HG03175 (cell line): ENCODE results near the gene ADD3.
"Not testable (repeated sequence)": the region's sequence is repeated elsewhere in the genome, so short reads cannot be mapped to it uniquely, and the experiment has no call there.

Experiments
- ATAC-seq: cut with Tn5 transposase; IDR thresholded peaks from one replicate; pipeline ENCODE4 v1.9.1; 2021; ENCODE audit warnings: mild to moderate bottlenecking, moderate library complexity; ENCODE audit not compliant: unreplicated experiment

Gene ADD3

DNA sequence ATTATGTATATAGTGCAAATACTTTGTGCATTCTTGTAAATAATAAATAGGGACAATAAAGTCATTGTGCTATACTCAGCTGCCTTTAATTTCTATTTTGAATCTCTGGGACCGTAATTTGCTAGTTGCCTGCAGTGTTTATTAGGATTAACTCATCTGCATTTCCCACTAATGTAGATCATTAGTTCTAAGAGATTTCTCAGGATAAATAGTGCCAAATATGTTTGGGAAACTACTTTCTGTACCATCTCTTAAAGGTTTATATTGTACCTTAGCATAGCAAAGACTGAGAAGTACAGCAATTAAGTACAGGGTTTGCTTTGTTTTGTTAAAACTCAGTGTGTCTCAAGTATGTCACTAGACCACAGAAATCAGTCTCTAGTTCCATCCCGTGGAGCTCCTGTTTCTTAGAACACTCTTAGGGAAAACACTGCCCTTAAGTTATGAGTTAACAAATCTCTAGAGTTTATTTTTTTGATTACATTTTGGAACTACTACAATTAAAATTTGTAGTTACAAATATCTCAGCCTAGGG lies 26.0 kb downstream of the ADD3 start:
- ATAC-seq = no peak

DNA sequence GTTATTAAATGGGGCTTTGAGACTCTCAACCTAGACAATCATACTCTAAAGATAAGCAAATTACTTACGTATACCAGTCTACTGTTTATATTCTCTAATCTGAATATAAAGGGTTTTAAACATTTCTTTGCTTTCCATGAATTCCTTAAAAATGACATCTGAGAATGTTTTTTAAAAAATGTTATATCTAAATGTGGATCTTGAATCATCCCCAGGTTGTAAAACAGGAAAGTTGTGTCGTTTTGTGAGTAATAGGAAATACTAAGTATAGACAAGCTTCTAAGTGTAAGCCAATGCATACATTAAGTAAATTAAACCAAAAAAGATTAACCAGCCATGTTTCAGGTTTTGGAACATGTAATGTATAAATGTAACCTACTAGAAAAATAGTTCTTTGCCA lies 26.8 kb downstream of the ADD3 start:
- ATAC-seq = no peak

DNA sequence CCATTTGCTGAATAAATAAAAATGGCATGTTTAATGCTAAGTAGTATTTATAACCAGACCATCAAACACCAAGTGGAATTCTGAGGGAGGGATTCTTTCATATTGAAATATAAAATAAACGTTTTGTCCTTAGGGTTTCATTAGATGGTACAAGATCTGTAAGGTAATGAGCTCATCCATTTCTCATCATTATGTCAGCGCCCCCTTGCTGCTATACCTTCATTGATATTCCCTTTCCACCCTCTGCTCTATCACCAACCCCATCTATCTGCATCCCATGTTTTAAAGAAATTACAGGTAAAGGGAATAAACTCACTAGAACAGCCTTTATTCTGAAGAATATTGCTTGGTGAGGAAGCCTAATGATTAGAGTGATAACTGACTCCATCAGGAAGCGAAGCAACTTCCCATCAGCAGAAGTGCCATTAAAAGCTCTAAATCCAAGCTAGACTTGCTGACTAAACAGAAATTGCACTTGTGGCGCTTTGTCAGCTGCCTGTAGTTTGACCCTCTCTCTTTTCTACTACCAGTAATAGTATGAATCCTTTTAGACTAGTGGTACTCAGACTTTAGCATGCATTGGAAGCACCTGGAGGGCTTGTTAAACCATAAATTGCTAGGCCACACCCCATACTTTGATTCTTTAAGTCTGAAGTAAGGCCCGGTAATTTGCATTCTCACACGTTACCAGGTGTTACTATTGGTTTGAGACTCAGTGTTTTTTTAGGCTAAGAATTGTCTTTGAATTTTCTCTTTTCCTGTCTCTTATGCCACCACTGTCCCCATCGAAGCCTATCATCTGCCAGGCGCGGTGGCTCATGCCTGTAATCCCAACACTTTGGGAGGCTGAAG lies 27.5 kb downstream of the ADD3 start:
- ATAC-seq = peak; percentile 53

DNA sequence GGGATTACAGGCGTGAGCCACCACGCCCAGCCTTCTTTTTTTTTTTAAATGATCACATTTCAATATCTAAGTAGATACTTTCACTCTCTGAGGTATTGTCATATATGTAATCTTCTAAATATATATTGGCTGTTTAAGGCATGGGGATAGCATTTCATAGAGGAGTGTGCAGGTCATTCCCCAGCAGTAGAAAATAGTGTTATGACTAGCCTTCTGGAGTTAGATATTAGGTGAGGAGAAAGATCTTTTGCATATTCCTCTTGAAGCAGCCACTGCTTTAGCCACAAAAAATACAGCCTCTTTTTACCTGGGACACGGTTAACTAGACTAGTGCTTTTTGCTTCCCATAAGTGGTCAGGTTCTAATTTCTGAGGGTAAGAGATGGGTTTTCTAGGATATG lies 28.9 kb downstream of the ADD3 start:
- ATAC-seq = peak; percentile 79

DNA sequence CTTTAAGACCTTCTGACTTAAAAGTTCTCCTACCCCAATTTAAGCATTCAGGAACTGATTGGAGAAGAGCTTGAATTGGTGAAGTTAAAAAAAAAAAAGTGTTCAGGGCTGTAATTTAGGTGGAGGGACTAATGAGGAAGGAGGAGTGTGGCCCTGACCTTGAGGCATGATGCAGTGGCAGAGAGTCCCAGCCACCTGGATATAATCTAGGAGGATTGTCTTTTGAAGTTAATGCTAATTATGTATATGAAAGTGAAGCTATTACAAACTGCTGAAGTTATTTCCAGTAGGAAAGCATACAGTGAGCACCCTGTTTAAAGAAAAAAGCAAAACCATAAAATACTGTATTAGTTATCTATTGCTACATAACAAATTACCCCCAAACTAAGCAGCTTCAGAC lies 31.5 kb downstream of the ADD3 start:
- no peak for ATAC-seq

DNA sequence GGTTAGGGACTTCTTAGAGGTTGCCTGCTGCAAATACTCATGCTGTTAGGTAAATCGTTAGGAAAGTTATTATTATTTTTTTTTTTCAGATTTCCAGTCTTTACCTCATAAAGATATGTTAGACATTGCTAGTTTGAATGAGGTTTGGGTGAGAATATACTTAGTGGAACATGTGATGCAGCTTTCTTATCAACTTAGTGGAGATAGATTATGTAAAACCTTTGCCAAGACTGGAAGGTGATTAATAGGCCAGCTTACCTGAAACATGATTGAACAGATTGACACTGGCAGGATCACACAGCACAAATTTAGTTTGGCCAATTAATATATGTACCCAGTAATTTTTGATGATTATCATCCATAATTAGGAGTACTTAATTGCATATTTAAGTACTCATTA lies 32.3 kb downstream of the ADD3 start:
- no peak for ATAC-seq

DNA sequence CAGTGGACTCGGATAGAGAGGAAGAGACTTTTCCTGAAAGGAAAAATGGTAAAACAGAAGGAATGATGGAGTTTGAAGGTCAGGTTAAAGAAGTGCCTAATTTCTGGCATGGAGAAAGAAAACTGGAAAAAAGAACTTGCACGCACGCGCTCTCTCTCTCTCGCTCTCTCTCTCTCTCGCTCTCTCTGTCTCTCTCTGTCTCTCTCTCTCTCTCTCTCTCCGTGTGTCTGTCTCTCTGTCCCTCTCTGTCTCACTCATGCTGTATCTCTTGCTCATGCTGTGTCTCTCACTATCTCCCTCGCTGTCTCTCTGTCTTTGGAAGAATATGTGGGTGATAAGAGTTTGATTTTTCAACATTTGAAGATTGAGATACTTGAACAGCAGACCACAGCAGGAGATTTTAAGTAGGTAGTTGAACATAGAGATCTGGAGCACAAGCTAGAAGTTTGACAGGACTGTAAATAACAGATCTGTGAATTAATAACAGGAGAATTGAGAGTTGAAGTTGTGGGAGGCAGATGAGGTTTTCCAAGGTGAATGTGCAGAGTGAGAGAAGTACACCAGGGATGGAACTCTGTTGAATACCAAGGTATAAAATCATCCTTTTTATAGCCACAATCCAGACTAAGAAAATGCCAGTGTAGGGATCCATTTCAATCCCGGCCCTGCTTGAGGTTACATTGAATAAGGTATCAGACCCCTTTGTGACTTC lies 33.1 kb downstream of the ADD3 start:
- no peak for ATAC-seq

DNA sequence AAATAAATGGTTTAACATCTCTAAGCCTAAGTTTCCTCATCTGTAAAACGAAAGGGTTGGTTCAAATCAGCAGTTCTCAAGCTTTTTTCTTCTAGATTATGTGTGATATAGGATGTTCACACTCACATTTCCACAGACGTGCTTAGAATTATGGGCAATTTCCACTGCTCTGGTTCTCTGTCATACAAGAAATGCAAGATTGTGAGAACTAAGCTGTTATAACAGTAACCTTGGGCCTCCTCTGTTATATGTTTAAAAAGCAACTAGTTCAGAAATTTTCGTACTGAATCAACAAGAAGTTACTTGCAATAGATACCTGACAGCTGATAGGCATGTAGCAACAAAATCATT lies 33.7 kb downstream of the ADD3 start:
- no peak for ATAC-seq

DNA sequence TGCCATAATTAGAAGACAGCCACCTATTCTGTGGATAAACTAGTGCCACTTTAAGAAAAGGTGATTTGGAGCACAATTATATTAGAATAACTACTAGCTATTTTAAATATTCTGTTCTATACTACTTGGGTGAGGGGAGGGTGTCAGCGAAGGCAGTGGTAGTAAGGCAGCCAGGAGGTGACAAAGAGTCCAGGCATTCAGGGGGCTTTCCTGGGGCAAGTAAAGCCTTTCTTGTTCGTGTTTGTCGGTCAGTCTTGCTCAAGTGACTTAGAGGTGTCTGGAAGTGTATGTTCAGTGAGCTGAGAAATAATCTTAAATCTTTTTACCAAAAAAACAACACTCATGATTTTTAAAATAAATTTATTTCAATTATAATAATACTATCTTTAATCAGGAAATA lies 34.4 kb downstream of the ADD3 start:
- ATAC-seq = no peak

DNA sequence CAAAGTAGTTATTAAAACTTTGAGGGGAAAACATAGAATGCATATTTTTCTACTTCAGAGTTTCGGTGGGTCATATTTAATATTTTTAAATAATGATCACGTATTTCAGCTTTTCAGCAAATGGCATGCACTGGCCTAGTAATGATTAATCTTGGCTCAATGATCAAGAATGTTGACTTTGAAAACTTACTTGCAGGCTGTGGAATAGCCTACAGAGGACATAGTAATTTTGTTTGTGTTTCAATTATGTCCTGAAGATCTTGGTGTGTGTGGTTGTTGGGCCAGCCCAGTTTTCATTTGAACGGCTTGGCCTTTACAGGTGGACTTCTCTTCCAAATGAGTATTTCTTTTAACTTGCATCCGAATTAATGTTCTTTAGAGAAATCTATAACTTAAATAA lies 35.1 kb downstream of the ADD3 start:
- ATAC-seq = no peak

DNA sequence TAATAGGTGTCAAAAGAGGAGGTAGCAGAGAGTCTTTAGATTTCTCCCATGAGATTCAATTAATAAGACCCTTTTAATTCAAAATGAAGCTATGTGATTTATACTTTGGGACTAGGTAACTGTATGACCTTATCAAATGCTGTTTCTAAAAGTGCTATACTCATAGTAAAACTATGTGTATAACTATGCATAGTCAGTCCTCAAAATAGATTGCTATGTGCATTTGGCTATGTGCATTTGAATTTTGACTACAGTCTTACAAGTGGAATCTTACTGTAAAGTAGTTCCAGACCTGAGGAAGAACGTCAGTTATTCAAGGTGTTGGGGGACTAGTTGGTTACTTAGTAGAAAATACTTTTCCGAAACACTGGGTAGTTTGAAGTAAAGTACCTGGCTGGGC lies 36.9 kb downstream of the ADD3 start:
- ATAC-seq = no peak

DNA sequence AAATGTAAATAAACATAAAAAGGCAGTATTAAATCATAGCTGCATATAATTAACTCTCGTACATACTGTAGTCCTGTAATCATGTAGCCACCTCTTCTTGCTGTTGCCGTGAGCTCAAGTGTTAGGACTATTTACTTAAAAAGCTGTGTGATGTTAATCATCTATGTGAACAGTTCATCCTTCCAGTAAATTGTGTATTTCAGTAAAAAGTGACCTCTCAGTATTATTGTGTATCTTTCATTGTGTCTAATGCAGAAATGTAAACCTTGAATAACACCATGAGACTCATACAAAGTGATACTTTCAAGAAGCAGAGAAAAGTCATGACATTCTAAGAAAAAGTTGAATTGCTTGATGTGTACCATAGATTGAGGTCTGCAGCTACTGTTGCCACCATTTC lies 38.0 kb downstream of the ADD3 start:
- ATAC-seq = no peak

DNA sequence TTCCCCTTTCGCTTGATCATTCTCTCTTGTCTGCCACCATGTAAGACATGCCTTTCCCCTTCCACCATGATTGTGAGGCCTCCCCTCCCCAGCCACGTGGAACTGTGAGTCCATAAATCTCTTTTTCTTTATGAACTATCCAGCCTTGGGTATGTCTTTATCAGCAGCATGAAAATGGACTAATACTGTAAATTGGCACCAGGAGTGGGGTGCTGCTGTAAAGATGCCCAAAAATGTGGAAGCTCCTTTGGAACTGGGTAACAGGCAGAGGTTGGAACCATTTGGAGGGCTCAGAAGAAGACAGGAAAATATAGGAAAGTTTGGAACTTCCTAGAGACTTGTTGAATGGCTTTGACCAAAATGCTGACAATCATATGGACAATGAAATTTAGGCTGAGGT lies 40.4 kb downstream of the ADD3 start:
- ATAC-seq = not testable (repeated sequence)

DNA sequence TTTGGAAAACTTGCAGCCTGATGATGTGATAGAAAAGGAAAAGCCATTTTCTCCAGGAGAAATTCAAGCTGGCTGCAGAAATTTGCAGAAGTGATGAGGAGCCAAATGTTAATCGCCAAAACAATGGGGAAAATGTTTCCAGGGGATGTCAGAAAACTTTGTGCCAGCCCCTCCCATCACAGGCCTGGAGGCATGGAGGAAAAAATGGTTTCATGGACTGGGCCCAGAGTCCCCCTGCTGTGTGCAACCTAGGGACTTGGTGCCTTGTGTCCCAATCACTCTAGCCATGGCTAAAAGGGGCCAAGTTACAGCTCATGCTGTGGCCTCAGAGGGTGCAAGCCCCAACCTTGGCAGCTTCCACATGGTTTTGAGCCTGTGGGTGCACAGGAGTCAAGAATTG lies 41.0 kb downstream of the ADD3 start:
- no peak for ATAC-seq

DNA sequence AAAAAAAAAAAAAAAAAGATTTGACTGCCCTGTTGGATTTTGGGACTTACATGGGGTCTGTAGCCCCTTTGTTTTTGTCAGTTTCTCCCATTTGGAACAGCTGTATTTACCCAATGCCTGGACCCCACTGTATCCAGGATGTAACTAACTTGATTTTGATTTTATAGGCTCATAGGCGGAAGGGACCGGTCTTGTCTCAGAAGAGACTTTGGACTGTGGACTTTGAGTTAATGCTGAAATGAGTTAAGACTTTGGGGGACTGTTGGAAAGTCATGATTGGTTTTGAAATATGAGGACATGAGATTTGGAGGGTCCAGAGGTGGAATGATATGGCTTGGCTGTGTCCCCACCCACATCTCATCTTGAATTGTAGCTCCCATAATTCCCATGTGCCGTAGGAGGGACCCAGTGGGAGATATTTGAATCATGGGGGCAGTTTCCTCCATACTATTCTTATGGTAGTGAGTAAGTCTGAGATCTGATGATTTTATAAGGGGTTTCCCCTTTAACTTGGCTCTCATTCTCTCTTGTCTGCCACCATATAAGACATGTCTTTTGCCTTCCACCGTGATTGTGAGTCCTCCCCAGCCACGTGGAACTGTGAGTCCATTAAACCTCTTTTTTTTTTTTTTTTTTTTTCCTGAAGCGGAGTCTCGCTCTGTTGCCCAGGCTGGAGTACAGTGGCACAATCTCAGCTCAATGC lies 42.3 kb downstream of the ADD3 start:
- not testable (repeated sequence) for ATAC-seq

DNA sequence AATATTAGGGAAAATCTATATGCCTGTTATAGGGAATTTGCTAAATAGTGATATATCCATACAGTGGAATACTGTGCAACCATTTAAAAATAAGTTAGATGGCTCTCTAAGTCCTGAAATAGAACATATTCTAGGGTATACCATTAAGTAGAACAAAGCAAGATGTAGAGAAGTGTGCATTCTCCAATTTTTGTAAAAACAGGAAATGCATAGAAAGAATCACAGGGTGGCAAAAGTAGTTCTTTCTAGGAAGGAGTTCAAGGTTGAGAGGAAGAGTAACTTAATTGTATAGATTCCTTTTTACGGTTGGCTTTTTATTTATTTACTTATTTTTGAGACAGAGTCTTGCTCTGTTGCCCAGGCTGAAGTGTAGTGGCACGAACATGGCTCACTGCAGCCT lies 43.7 kb downstream of the ADD3 start:
- no peak for ATAC-seq

DNA sequence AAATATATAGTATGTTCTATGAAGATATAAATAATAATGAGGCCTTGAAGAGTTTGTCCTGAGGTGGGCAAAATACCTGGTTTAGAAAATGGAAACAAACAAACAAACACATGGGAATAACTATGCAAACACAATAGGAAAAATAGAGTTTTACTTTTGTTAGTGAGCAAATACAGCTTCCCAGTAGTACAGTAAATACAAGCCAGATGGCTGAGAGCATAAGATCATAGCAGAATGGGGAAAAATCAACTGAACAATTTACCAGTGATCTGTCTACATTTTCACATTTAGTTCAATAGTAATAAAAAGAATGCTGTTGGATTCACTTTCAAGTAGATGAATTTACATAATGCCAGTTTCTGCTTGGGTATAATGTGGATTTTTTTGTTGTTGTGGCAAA lies 45.1 kb downstream of the ADD3 start:
- ATAC-seq = no peak

DNA sequence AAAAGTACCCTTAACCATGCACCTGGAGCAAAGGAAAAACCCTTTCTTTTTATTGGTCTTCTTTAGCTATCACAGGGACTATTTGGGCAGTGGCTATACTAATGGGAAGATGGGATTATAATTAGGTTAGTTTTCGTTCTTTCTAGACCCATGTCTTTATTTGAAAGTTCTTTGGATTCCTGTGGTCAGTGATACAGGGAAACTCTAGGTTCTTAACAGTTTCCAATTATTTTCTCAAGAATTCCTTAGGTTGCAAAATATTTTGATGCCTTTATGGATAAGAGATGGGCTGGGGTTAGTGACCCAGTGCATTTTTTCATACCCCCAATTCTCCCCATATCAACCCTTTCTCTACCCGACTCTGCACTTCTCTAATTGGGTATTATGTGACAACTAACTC lies 49.0 kb downstream of the ADD3 start:
- no peak for ATAC-seq

DNA sequence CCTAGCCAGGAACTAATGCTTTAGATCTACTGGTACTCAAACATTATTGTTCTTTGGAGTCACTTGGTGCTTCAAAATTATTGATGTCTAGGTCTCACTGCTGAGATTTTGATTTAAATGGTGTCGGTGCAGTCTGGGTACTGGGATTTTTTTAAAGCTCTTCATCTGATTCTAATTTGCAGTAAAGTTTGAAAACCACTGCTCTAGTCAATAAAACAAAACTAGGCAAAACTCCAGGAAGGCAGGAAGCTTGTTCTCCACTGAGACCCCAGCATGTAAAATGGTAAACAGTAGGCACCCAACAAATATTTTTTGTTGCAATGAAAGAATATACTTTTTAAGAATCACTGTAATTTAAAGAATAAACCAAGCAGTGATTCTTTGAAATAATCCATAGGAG lies 49.7 kb downstream of the ADD3 start:
- no peak for ATAC-seq

DNA sequence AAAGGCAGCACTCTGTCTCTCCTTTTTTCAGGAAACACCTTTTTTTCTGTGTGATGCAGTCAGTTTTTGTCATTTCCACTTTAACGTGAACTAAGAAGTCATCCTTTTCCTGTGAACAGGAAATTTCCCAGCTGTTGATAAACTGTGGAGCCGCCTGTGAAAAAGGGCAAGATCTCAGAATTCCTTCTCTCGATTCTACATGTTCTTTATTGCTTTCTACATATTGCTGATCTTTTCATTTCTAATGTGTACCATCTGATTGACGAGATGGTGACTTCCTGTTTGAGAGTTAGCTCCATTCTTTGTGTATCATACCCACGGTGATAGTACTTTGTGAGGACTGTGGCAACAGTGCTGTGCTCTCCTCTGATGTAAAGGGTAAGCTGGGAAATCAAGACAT lies 50.4 kb downstream of the ADD3 start:
- peak; percentile 64 for ATAC-seq

DNA sequence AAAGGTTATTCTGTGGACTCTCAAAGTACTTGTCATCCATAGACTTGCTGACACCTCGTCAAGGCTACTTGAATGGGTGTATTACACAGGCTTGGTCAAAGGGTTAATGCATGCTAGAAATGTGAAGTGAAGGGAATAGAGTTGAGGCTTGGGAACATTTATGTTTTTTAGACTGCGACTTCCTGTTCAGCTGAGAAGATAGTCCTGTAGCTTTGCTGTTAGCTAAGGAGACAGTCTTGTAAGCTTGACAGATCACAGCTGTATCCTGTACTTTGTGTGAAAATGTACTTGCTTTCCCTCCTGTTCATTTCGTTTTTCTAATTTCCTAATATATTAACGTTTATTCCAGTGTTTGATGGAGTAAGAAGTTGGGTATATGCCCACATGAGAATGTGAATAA lies 52.1 kb downstream of the ADD3 start:
- ATAC-seq = no peak

DNA sequence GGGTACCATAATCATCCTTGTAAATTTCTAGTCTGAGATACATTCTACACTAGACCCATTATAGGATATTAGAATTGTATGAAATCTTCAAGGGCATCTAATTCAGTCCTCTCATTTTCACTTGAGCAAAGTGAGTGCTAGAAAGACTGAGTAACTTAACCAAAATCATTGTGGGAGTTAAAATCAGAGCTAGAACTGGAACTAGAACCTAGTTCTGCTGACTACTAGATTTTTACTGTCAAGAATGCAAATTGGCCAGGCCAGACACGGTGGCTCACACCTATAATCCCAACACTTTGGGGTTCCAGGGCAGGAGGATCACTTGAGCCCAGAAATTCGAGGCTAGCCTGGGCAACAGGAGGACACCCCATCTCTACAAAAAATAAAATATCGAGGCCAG lies 53.9 kb downstream of the ADD3 start:
- ATAC-seq = no peak
